Measurements from ENCODE around the gene KCNG2. TPM values are rescaled to one million over a fixed set of nuclear protein-coding genes. Genes with fewer than 3 reads are reported as not detected.

The KCNG2 gene
- total and polyA plus RNA-seq, 2 of the 13 experiments (the other 11 are each of a cell fraction or from before 2014, with no cell fraction given), result not detected

- Histone ChIP-seq H3K4me3 (replicated peaks in 1 of 3; ENCODE audit: insufficient read depth in 1 of 3, low read depth in 2 of 3, low read length in 3 of 3) (no peak overlapping the region), H4K20me1 (ENCODE audit: insufficient read depth, low read length) (peaks cover 28% of the 10 kb centered on the region; the same call in 1 of the 2 replicates), H3K36me3 (replicated peaks in 1 of 2; ENCODE audit: control insufficient read depth in 1 of 2, insufficient read depth in 2 of 2, low read length in 2 of 2) (peaks cover 10 to 43% of the 10 kb centered on the region in 2 experiments; a peak in 4 of 5 replicates), H3K9me3 (ENCODE audit: low read length) (no peaks in the 10 kb centered on the region), H3K27ac (ENCODE audit: extremely low read length, insufficient read depth, low read length) (no peak overlapping the region), H2AFZ (ENCODE audit: low read length) (no peak overlapping the region), H3K4me2 (ENCODE audit: low read depth, low read length) (no peak overlapping the region), H3K4me1 (ENCODE audit: insufficient read depth, low read length) (no peaks in the 10 kb centered on the region), H3K9ac (ENCODE audit: insufficient read depth, low read depth, low read length) (no peak overlapping the region), H3K27me3 (ENCODE audit: control insufficient read depth in 1 of 2, insufficient read depth in 2 of 2, low read length in 2 of 2) (no peaks in the 10 kb centered on the region), H3K79me2 (ENCODE audit: insufficient read depth, low read length) (peaks cover 13% of the 10 kb centered on the region)
- TF ChIP-seq AGO2 (optimal IDR thresholded peaks at IDR 0.05; ENCODE audit: low read depth, low read length) (peak; percentile 22), ZNF687 (CRISPR knock-in tag; IDR thresholded peaks at IDR 0.05) (0 out of 2 replicates have a peak, but pooled peaks have one; percentile 8), SAFB2 (CRISPR knock-in tag; IDR thresholded peaks at IDR 0.05; ENCODE audit: borderline replicate concordance, low read depth) (no peak)
- no peak; the same call in 1 of the 3 replicates for ATAC-seq
- in situ Hi-C loops (cut with HindIII; ENCODE audit: extremely low pct_ligation_motif_present, low pct_unique_long_range_greater_than_20kb), result no loop called here
- intact Hi-C loops (cut with micrococcal nuclease; ENCODE audit: unreplicated experiment), result no loop called here
- 94% methylated on average over 7 of the region's 20 CpGs for WGBS (ENCODE audit: low lambda C conversion rate)
- ChIA-PET POLR2A (no interaction called here), CTCF (ENCODE audit: low intra/inter-chr PET ratio, low total read pairs) (no interaction called here)
- no peak for FAIRE-seq
- DNase-seq (ENCODE audit: low spot score), result no peak
- no TSS peak for BruUV-seq (replicated peaks)
Observed at GRCh38 chr18:79918615-79919011, 120.9 kb downstream of the KCNG2 start.

- Histone ChIP-seq H3K9ac (ENCODE audit: insufficient read depth, low read depth, low read length) (no peak overlapping the region), H2AFZ (ENCODE audit: low read length) (no peak overlapping the region), H3K4me3 (replicated peaks in 1 of 3; ENCODE audit: insufficient read depth in 1 of 3, low read depth in 2 of 3, low read length in 3 of 3) (no peak overlapping the region), H3K27me3 (ENCODE audit: control insufficient read depth in 1 of 2, insufficient read depth in 2 of 2, low read length in 2 of 2) (no peaks in the 10 kb centered on the region), H3K36me3 (replicated peaks in 1 of 2; ENCODE audit: control insufficient read depth in 1 of 2, insufficient read depth in 2 of 2, low read length in 2 of 2) (peaks cover 12 to 48% of the 10 kb centered on the region in 2 experiments; a peak in 4 of 5 replicates), H3K9me3 (ENCODE audit: low read length) (no peaks in the 10 kb centered on the region), H4K20me1 (ENCODE audit: insufficient read depth, low read length) (peaks cover 33% of the 10 kb centered on the region; the same call in 1 of the 2 replicates), H3K4me1 (ENCODE audit: insufficient read depth, low read length) (no peaks in the 10 kb centered on the region), H3K79me2 (ENCODE audit: insufficient read depth, low read length) (peaks cover 14% of the 10 kb centered on the region), H3K27ac (ENCODE audit: extremely low read length, insufficient read depth, low read length) (no peak overlapping the region), H3K4me2 (ENCODE audit: low read depth, low read length) (no peak overlapping the region)
- WGBS (ENCODE audit: low lambda C conversion rate), result 94% methylated on average over 17 of the region's 19 CpGs
- ATAC-seq (no peak; the same call in 2 of the 3 replicates), FAIRE-seq (no peak), DNase-seq (ENCODE audit: low spot score) (no peak)
- intact Hi-C loops (cut with micrococcal nuclease; ENCODE audit: unreplicated experiment), result no loop called here
- no TSS peak for BruUV-seq (replicated peaks)
- in situ Hi-C loops (cut with HindIII; ENCODE audit: extremely low pct_ligation_motif_present, low pct_unique_long_range_greater_than_20kb), result no loop called here
- POLR2A ChIA-PET, result no interaction called here
- CTCF ChIA-PET (ENCODE audit: low intra/inter-chr PET ratio, low total read pairs), result no interaction called here
- peak; percentile 35; the same call in 1 of the 2 replicates for TF ChIP-seq ESRRA (CRISPR knock-in tag; IDR thresholded peaks at IDR 0.05; ENCODE audit: low read depth)
- 0 out of 2 replicates have a peak, but pooled peaks have one; percentile 15 for TF ChIP-seq NR2F6 (IDR thresholded peaks at IDR 0.05)
- no peak for TF ChIP-seq NR2F6 (CRISPR knock-in tag; IDR thresholded peaks at IDR 0.05)
- no peak for TF ChIP-seq SMAD3 (CRISPR knock-in tag; IDR thresholded peaks at IDR 0.05)
Observed at GRCh38 chr18:79919089-79919488, 121.4 kb downstream of the KCNG2 start.

All from HepG2 (cell line).